HepG2 (cell line): ENCODE results near the gene SIGLEC10. TPM values are rescaled to one million over a fixed set of nuclear protein-coding genes. Genes with fewer than 3 reads are reported as not detected.

Experiments
- CREM ChIP-seq, 2 experiments: sonication (generic) in 1 of 2; formaldehyde crosslinking in 1 of 2; IDR thresholded peaks; 2 replicates each; pipeline versions ENCODE4 v1.4.0 to v1.6.1; 2016 to 2020; ENCODE audit warnings: antibody characterized with exemption in 1 of 2, mild to moderate bottlenecking in 1 of 2, missing genetic modification reagents in 1 of 2
- DRAP1 ChIP-seq: IDR thresholded peaks from 2 replicates; pipeline ENCODE4 v1.6.1; 2016; ENCODE audit warnings: missing genetic modification reagents, missing compliant biosample characterization
- GATA4 ChIP-seq: sonication (generic); IDR thresholded peaks from 2 replicates; pipeline ENCODE4 v1.6.1; 2016; ENCODE audit warnings: antibody characterized with exemption, low read depth, borderline replicate concordance
- HDAC1 ChIP-seq: sonication (generic); formaldehyde crosslinking; IDR thresholded peaks from 2 replicates; pipeline ENCODE4 v1.5.1; 2020; ENCODE audit warnings: mild to moderate bottlenecking, missing genetic modification reagents
- KLF16 ChIP-seq, 2 experiments: sonication (generic) in 1 of 2; formaldehyde crosslinking in 1 of 2; IDR thresholded peaks; 2 replicates each; pipeline versions ENCODE4 v1.6.1 to v1.8.0; 2016 to 2023; ENCODE audit warnings: missing genetic modification reagents in 2 of 2, missing compliant biosample characterization in 1 of 2
- MED13 ChIP-seq: sonication (generic); formaldehyde crosslinking; IDR thresholded peaks from 2 replicates; pipeline ENCODE4 v1.5.0; 2020; ENCODE audit warnings: missing genetic modification reagents
- MZF1 ChIP-seq: sonication (generic); formaldehyde crosslinking; IDR thresholded peaks from 2 replicates; pipeline ENCODE4 v1.8.1; 2023; ENCODE audit warnings: mild to moderate bottlenecking, missing genetic modification reagents, borderline replicate concordance
- RARG ChIP-seq: sonication (generic); formaldehyde crosslinking; IDR thresholded peaks from 2 replicates; pipeline ENCODE4 v1.4.0; 2020; ENCODE audit warnings: low read depth, mild to moderate bottlenecking, missing genetic modification reagents
- REXO4 ChIP-seq: sonication (generic); formaldehyde crosslinking; IDR thresholded peaks from 2 replicates; pipeline ENCODE4 v1.8.0; 2022; ENCODE audit warnings: missing genetic modification reagents, mild to moderate bottlenecking, borderline replicate concordance
- TBX2 ChIP-seq: sonication (generic); formaldehyde crosslinking; IDR thresholded peaks from 2 replicates; pipeline ENCODE4 v1.5.0; 2020; ENCODE audit warnings: missing genetic modification reagents, mild to moderate bottlenecking, borderline replicate concordance
- TCF7 ChIP-seq: sonication (generic); IDR thresholded peaks from 2 replicates; pipeline ENCODE4 v1.6.1; 2016; ENCODE audit warnings: antibody characterized with exemption, low read depth
- TFDP1 ChIP-seq: IDR thresholded peaks from 2 replicates; pipeline ENCODE4 v1.6.1; 2016; ENCODE audit warnings: missing compliant biosample characterization, missing genetic modification reagents, borderline replicate concordance
- TSC22D2 ChIP-seq: sonication (generic); formaldehyde crosslinking; IDR thresholded peaks from 2 replicates; pipeline ENCODE4 v1.5.1; 2020; ENCODE audit warnings: missing genetic modification reagents, mild to moderate bottlenecking, borderline replicate concordance
- ZBTB49 ChIP-seq: sonication (generic); formaldehyde crosslinking; IDR thresholded peaks from 2 replicates; pipeline ENCODE4 v1.4.0; 2020; ENCODE audit warnings: missing genetic modification reagents, borderline replicate concordance
- ZFP37 ChIP-seq: sonication (generic); formaldehyde crosslinking; IDR thresholded peaks from 2 replicates; pipeline ENCODE4 v1.4.0; 2020; ENCODE audit warnings: missing genetic modification reagents, borderline replicate concordance
- ZMYM3 ChIP-seq: sonication (generic); formaldehyde crosslinking; IDR thresholded peaks from 2 replicates; pipeline ENCODE4 v1.5.1; 2020; ENCODE audit warnings: mild to moderate bottlenecking, missing genetic modification reagents
- ZNF335 ChIP-seq: sonication (generic); formaldehyde crosslinking; IDR thresholded peaks from 2 replicates; pipeline ENCODE4 v1.4.0; 2020; ENCODE audit warnings: missing genetic modification reagents
- ZNF7 ChIP-seq: IDR thresholded peaks from 2 replicates; pipeline ENCODE4 v1.6.1; 2016; ENCODE audit warnings: missing biosample characterization, missing genetic modification reagents
- ZNF766 ChIP-seq: sonication (generic); formaldehyde crosslinking; IDR thresholded peaks from 2 replicates; pipeline ENCODE4 v1.5.0; 2020; ENCODE audit warnings: missing genetic modification reagents, borderline replicate concordance
- ZNF768 ChIP-seq: sonication (generic); formaldehyde crosslinking; IDR thresholded peaks from 2 replicates; pipeline ENCODE4 v1.4.0; 2020; ENCODE audit warnings: missing genetic modification reagents
- ZNF772 ChIP-seq: sonication (generic); formaldehyde crosslinking; IDR thresholded peaks from 2 replicates; pipeline ENCODE4 v1.5.0; 2020; ENCODE audit warnings: mild to moderate bottlenecking, missing genetic modification reagents
- ZNF788 ChIP-seq: sonication (generic); formaldehyde crosslinking; IDR thresholded peaks from 2 replicates; pipeline ENCODE4 v1.5.0; 2020; ENCODE audit warnings: mild to moderate bottlenecking, missing genetic modification reagents, borderline replicate concordance
- ZNF790 ChIP-seq: sonication (generic); formaldehyde crosslinking; IDR thresholded peaks from 2 replicates; pipeline ENCODE4 v1.8.0; 2022; ENCODE audit warnings: missing genetic modification reagents, mild to moderate bottlenecking, borderline replicate concordance
- ZSCAN21 ChIP-seq: sonication (generic); formaldehyde crosslinking; IDR thresholded peaks from 2 replicates; pipeline ENCODE4 v1.8.0; 2022; ENCODE audit warnings: mild to moderate bottlenecking, missing genetic modification reagents, moderate library complexity, borderline replicate concordance
- ZSCAN31 ChIP-seq: sonication (generic); formaldehyde crosslinking; IDR thresholded peaks from 2 replicates; pipeline ENCODE4 v1.5.0; 2020; ENCODE audit warnings: low read depth, mild to moderate bottlenecking, missing genetic modification reagents
- polyA plus RNA-seq, 8 experiments: library from polyadenylated mRNA; depleted of rRNA in 3 of 8; stranded (reverse) in 7 of 8; unstranded in 1 of 8; fragments of >200 nt; fragmentation: Illumina TruSeq in 4 of 8; extraction: Trizol in 4 of 8; gene quantifications; 2 replicates each; pipeline versions ENCODE4 v1.2.1 to v1.2.3, GENCODE V29; 2011 to 2016; ENCODE audit warnings: low read depth in 4 of 8, missing spikeins in 1 of 8, mixed read lengths in 1 of 8; ENCODE audit not compliant: insufficient read depth in 1 of 8
- total RNA-seq, 5 experiments: library from RNA; depleted of rRNA; stranded (reverse); fragments of >200 nt; fragmentation: Illumina TruSeq; extraction: Trizol; gene quantifications; 2 replicates each; pipeline ENCODE4 v1.2.3, GENCODE V29; 2016; ENCODE audit warnings: low read depth in 1 of 5

SIGLEC10 gene
- total and polyA plus RNA-seq, 2 of the 13 experiments (the other 11 are each of a cell fraction or from before 2014, with no cell fraction given) = not detected

GRCh38 chr19:51365965-51366388, 51.5 kb downstream of the SIGLEC10 start, which contains the start of gene ETFB (continued):
- TF ChIP-seq TCF7 (no peak), ZMYM3 (CRISPR knock-in tag) (no peak), CREM (IDR thresholded peaks at IDR 0.05) (no peak), CREM (CRISPR knock-in tag; IDR thresholded peaks at IDR 0.05) (no peak), ZNF788 (CRISPR knock-in tag) (no peak), REXO4 (CRISPR knock-in tag) (no peak), DRAP1 (CRISPR knock-in tag) (no peak), ZFP37 (CRISPR knock-in tag) (no peak), ZSCAN21 (CRISPR knock-in tag) (no peak), RARG (no peak), TSC22D2 (no peak), TFDP1 (CRISPR knock-in tag) (no peak), MED13 (CRISPR knock-in tag) (no peak; the same call in 1 of the 2 replicates), TBX2 (CRISPR knock-in tag) (no peak), MZF1 (CRISPR knock-in tag) (no peak), ZSCAN31 (CRISPR knock-in tag) (no peak), ZNF766 (CRISPR knock-in tag) (no peak), GATA4 (peak; percentile 25; the same call in 1 of the 2 replicates), ZNF790 (CRISPR knock-in tag) (no peak), HDAC1 (CRISPR knock-in tag) (no peak), ZNF335 (no peak), KLF16 (CRISPR knock-in tag; IDR thresholded peaks at IDR 0.05) (no peak), ZBTB49 (CRISPR knock-in tag) (no peak), ZNF768 (no peak; the same call in 1 of the 2 replicates), ZNF7 (CRISPR knock-in tag) (no peak), ZNF772 (no peak)
